ENCODE results near the gene APOA4.

DNA sequence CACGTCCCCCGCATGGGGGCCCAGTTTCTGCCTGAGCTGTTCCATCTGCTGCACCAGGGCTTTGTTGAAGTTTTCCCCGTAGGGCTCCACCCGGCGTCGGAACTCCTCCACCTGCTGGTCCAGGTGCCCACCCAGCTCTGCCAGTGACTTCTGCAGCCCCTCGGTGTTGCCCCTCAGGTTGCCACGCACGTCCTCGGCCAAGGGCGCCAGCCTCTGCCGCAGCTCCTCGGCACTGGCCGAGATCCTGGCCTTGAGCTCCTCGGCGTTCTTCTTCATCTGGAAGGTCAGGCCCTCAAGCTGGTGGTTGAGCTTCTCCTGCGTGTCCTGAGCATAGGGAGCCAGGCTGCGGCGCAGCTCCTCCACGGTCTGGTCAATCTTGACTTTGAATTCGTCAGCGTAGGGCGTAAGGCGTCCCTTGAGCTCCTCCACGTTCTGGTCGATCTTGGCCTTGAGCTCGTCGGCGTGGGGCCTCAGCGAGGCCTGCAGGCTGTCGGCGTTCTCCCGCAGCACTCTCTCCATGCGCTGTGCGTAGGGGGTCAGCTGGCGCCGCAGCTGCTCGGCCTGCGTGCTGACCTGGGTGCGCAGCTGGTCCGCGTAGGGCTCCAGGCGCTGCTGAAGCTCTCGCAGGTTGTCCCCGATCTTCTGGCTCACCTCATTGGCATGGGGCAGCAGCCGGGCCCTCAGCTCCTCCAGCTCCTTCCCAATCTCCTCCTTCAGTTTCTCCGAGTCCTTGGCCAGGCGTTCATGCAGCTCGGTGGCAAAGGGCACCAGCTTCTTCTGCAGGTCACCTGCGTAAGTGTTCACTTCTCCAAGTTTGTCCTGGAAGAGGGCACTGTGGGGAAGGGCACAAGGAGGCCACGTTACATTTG, 1.8 kb downstream of the APOA4 start:
- TF ChIP-seq, protein P1, sequence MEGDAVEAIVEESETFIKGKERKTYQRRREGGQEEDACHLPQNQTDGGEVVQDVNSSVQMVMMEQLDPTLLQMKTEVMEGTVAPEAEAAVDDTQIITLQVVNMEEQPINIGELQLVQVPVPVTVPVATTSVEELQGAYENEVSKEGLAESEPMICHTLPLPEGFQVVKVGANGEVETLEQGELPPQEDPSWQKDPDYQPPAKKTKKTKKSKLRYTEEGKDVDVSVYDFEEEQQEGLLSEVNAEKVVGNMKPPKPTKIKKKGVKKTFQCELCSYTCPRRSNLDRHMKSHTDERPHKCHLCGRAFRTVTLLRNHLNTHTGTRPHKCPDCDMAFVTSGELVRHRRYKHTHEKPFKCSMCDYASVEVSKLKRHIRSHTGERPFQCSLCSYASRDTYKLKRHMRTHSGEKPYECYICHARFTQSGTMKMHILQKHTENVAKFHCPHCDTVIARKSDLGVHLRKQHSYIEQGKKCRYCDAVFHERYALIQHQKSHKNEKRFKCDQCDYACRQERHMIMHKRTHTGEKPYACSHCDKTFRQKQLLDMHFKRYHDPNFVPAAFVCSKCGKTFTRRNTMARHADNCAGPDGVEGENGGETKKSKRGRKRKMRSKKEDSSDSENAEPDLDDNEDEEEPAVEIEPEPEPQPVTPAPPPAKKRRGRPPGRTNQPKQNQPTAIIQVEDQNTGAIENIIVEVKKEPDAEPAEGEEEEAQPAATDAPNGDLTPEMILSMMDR (IDR thresholded peaks at IDR 0.05) = no peak
- TF ChIP-seq POLR2AphosphoS5 (IDR thresholded peaks at IDR 0.05) (no peak), POLR2A (IDR thresholded peaks at IDR 0.05; ENCODE audit: low read depth) (no peak), EP300 (IDR thresholded peaks at IDR 0.05) (no peak)
